ENCODE measurements around the gene RPUSD1.

GRCh38 chr16:802461-802860 is 14.3 kb upstream of the RPUSD1 start:
- no peak for TF ChIP-seq PATZ1 (CRISPR knock-in tag; IDR thresholded peaks at IDR 0.05; ENCODE audit: borderline replicate concordance)
- TF ChIP-seq GLIS3 (CRISPR knock-in tag; IDR thresholded peaks at IDR 0.05) = no peak
- no peak for TF ChIP-seq BACH2 (CRISPR knock-in tag; IDR thresholded peaks at IDR 0.05; ENCODE audit: borderline replicate concordance)
- no peak for TF ChIP-seq ZFP3 (CRISPR knock-in tag; IDR thresholded peaks at IDR 0.05)
- TF ChIP-seq CREB5 (CRISPR knock-in tag; IDR thresholded peaks at IDR 0.05; ENCODE audit: low read depth) = no peak

Measured in SK-N-SH treated with all-trans-retinoic acid at 6 μM for 48 hours (cell line).